ENCODE results near the gene ACP4. TPM values are rescaled to one million over a fixed set of nuclear protein-coding genes. Genes with fewer than 3 reads are reported as not detected.

ACP4 gene
- polyA plus RNA-seq, 3 donors, result not detected

- Mint-ChIP-seq H3K4me1 (peaks cover 2% of the 10 kb centered on the region), H3K4me3 (no peak overlapping the region)
Observed at GRCh38 chr19:50790922-50791467, 780 bp downstream of the ACP4 start.

GRCh38 chr19:50791594-50792271, 1.5 kb downstream of the ACP4 start:
- Mint-ChIP-seq H3K9me3 (no peaks in the 10 kb centered on the region), H3K4me3 (no peak overlapping the region), H3K27me3 (ENCODE audit: low read depth in 3 of 3) (peaks cover 0 to 5% (median 3%) of the 10 kb centered on the region in 3 donors), H3K36me3 (peaks cover 2 to 8% of the 10 kb centered on the region in 2 donors), H3K27ac (no peak overlapping the region), H3K4me1 (peaks cover 2% of the 10 kb centered on the region)
- DNase-seq, result no peak
- Histone ChIP-seq H3K4me1 (ENCODE audit: control insufficient read depth in 1 of 2, insufficient read depth in 2 of 2, low read length in 2 of 2) (no peaks in the 10 kb centered on the region), H3K9ac (ENCODE audit: insufficient read depth, low read length, poor library complexity, severe bottlenecking) (no peak overlapping the region), H3K9me3 (replicated peaks in 1 of 2; ENCODE audit: control insufficient read depth in 1 of 2, insufficient read depth in 1 of 2, low read length in 2 of 2) (no peaks in the 10 kb centered on the region), H3K4me3 (replicated peaks in 1 of 3; ENCODE audit: low read depth in 2 of 3, low read length in 3 of 3) (no peak overlapping the region), H2AFZ (ENCODE audit: insufficient read depth, low read depth, low read length, poor library complexity, severe bottlenecking) (no peak overlapping the region), H3K79me2 (ENCODE audit: insufficient read depth, low read length) (no peaks in the 10 kb centered on the region), H3K4me2 (replicated peaks; ENCODE audit: extremely low read depth, low read length, poor library complexity, severe bottlenecking) (no peak overlapping the region), H3K36me3 (replicated peaks in 1 of 2; ENCODE audit: control insufficient read depth in 1 of 2, insufficient read depth in 2 of 2, low read length in 2 of 2) (no peaks in the 10 kb centered on the region), H3K27me3 (ENCODE audit: control insufficient read depth in 2 of 2, insufficient read depth in 2 of 2, low read length in 2 of 2) (no peaks in the 10 kb centered on the region), H3K27ac (ENCODE audit: low read depth in 1 of 2, low read length in 2 of 2) (no peak overlapping the region), H4K20me1 (ENCODE audit: insufficient read depth, low read length) (no peaks in the 10 kb centered on the region)
- 90% methylated on average over 46 of the region's 47 CpGs for WGBS (ENCODE audit: insufficient coverage)
- no peak for TF ChIP-seq CTCF (IDR thresholded peaks at IDR 0.05)
- intact Hi-C loops (cut with micrococcal nuclease), result no loop called here

More at GRCh38 chr19:50790922-50791467, 780 bp downstream of the ACP4 start:
- intact Hi-C loops (cut with micrococcal nuclease), result no loop called here
- Histone ChIP-seq H4K20me1 (ENCODE audit: insufficient read depth, low read length) (no peaks in the 10 kb centered on the region), H3K27ac (ENCODE audit: low read depth in 1 of 2, low read length in 2 of 2) (no peak overlapping the region), H3K4me3 (replicated peaks in 1 of 3; ENCODE audit: low read depth in 2 of 3, low read length in 3 of 3) (no peak overlapping the region), H2AFZ (ENCODE audit: insufficient read depth, low read depth, low read length, poor library complexity, severe bottlenecking) (no peak overlapping the region), H3K79me2 (ENCODE audit: insufficient read depth, low read length) (no peaks in the 10 kb centered on the region), H3K9me3 (replicated peaks in 1 of 2; ENCODE audit: control insufficient read depth in 1 of 2, insufficient read depth in 1 of 2, low read length in 2 of 2) (no peaks in the 10 kb centered on the region), H3K4me1 (ENCODE audit: control insufficient read depth in 1 of 2, insufficient read depth in 2 of 2, low read length in 2 of 2) (no peaks in the 10 kb centered on the region), H3K4me2 (replicated peaks; ENCODE audit: extremely low read depth, low read length, poor library complexity, severe bottlenecking) (no peak overlapping the region), H3K36me3 (replicated peaks in 1 of 2; ENCODE audit: control insufficient read depth in 1 of 2, insufficient read depth in 2 of 2, low read length in 2 of 2) (no peaks in the 10 kb centered on the region), H3K27me3 (ENCODE audit: control insufficient read depth in 2 of 2, insufficient read depth in 2 of 2, low read length in 2 of 2) (no peaks in the 10 kb centered on the region), H3K9ac (ENCODE audit: insufficient read depth, low read length, poor library complexity, severe bottlenecking) (no peak overlapping the region)
- WGBS (ENCODE audit: insufficient coverage), result 95% methylated on average over 6 of the region's 6 CpGs
- H3K27ac Mint-ChIP-seq, result peak overlapping the region in 1 of 7 donors; percentile 42
- no peak for DNase-seq
- H3K36me3 Mint-ChIP-seq, result peaks cover 2 to 5% of the 10 kb centered on the region in 2 donors
- H3K27me3 Mint-ChIP-seq (ENCODE audit: low read depth in 3 of 3), result peaks cover 1 to 8% (median 4%) of the 10 kb centered on the region in 3 donors
- H3K9me3 Mint-ChIP-seq, result no peaks in the 10 kb centered on the region
- TF ChIP-seq CTCF (IDR thresholded peaks at IDR 0.05), result no peak

All from CD14-positive monocyte (primary cell).